PC-3 (cell line): ENCODE results near the gene RDH16.

Experiments
- EZH2 ChIP-seq: fragments of 300-600 bp; sonication (generic); IDR thresholded peaks from one replicate; pipeline ENCODE4 v1.6.1; 2017; ENCODE audit warnings: antibody characterized with exemption, mild to moderate bottlenecking, low read length; ENCODE audit not compliant: unreplicated experiment
- EZH2phosphoT487 ChIP-seq: fragments of 300-600 bp; sonication (generic); IDR thresholded peaks from 2 replicates; pipeline ENCODE4 v1.6.1; 2018; ENCODE audit warnings: mild to moderate bottlenecking, antibody characterized with exemption, low read length, borderline replicate concordance
- TF ChIP-seq, protein P1 (sequence below): fragments of 300-600 bp; sonication (generic); conservative IDR thresholded peaks from 2 replicates; pipeline ENCODE4 v1.5.1; 2017; ENCODE audit warnings: antibody characterized with exemption, low read depth, mild to moderate bottlenecking, low read length

DNA sequence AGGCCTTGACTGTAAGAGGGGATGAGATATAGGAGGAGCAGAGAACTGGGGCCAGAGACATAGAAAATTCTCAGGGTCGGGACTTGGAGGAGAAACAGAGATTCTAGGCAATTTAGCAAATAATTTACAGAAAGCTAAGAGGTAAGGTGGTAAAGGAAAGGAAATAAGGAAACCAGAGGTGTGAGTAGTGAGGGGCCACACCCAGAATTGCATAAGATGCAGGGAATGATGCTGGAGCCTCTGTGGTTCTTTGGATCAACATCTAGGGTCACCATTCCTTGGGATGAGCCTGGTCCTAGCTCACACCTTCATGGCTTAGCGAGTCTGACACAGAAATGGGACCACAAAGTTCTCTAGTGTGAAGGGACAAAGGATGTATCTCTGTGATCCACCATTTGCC, 22.3 kb downstream of the RDH16 start:
- TF ChIP-seq, protein P1, sequence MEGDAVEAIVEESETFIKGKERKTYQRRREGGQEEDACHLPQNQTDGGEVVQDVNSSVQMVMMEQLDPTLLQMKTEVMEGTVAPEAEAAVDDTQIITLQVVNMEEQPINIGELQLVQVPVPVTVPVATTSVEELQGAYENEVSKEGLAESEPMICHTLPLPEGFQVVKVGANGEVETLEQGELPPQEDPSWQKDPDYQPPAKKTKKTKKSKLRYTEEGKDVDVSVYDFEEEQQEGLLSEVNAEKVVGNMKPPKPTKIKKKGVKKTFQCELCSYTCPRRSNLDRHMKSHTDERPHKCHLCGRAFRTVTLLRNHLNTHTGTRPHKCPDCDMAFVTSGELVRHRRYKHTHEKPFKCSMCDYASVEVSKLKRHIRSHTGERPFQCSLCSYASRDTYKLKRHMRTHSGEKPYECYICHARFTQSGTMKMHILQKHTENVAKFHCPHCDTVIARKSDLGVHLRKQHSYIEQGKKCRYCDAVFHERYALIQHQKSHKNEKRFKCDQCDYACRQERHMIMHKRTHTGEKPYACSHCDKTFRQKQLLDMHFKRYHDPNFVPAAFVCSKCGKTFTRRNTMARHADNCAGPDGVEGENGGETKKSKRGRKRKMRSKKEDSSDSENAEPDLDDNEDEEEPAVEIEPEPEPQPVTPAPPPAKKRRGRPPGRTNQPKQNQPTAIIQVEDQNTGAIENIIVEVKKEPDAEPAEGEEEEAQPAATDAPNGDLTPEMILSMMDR = no peak
- TF ChIP-seq EZH2 = no peak
- TF ChIP-seq EZH2phosphoT487 = no peak
